ENCODE data around the gene PUM1.

PUM1 gene

GRCh38 chr1:30969903-30970302 lies 95.6 kb downstream of the PUM1 start:
- Histone ChIP-seq H3K4me3 (ENCODE audit: low read depth, low read length) (no peak overlapping the region), H3K27me3 (replicated peaks) (no peaks in the 10 kb centered on the region), H3K27ac (no peak overlapping the region), H3K36me3 (replicated peaks) (peaks cover 32% of the 10 kb centered on the region)
- TF ChIP-seq CTCF (IDR thresholded peaks at IDR 0.05; ENCODE audit: low read depth, low read length, missing control alignments) = no peak
- DNase-seq = no peak
- in situ Hi-C loops (cut with HindIII; ENCODE audit: low pct_ligation_motif_present, low sequenced_read_pairs) = no loop called here

DNA sequence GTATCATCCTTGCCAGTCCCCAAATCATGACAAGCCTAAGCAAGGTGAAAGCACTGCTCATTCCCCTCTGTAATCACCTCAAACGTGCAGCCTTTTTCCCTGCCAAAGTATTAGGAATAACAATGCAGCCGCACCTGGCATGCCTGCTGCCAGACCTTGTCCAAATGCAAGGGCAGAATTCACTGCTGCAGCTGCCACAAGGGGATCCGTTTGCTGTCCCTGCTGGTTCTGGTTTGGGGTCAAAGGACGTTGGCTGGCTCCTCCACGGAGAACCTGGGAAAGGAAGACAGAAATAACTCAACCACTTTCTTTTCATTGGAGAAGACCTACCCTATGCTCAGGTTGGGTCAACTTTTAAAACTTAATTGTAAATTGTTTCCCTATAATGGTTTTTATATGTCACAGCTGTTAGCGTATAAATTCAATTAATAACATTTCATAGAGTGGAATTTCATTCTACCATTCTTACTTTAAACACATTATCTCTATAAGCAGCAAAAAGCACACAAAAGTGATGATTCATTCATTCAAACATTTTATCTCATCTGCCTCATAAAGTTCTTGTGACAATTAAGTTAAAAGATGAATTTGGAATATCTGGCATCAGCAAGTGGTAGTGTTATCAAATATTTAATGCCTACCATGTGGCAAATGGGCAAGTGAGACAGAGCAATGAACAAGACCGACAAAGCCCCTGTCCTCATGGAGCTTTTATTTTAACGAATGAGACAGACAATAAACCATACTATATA lies 97.1 kb downstream of the PUM1 start:
- Histone ChIP-seq H3K4me3 (ENCODE audit: low read depth, low read length) (no peak overlapping the region), H3K27ac (no peak overlapping the region), H3K36me3 (replicated peaks) (peaks cover 34% of the 10 kb centered on the region), H3K27me3 (replicated peaks) (no peaks in the 10 kb centered on the region)
- in situ Hi-C loops (cut with HindIII; ENCODE audit: low pct_ligation_motif_present, low sequenced_read_pairs) = no loop called here
- no peak for DNase-seq
- no peak for TF ChIP-seq CTCF (IDR thresholded peaks at IDR 0.05; ENCODE audit: low read depth, low read length, missing control alignments)

- DNase-seq = peak; percentile 65
- Histone ChIP-seq H3K4me3 (ENCODE audit: low read depth, low read length) (no peak overlapping the region), H3K27ac (no peak overlapping the region), H3K27me3 (replicated peaks) (no peaks in the 10 kb centered on the region), H3K36me3 (replicated peaks) (peaks cover 45% of the 10 kb centered on the region)
- no peak for TF ChIP-seq CTCF (IDR thresholded peaks at IDR 0.05; ENCODE audit: low read depth, low read length, missing control alignments)
- in situ Hi-C loops (cut with HindIII; ENCODE audit: low pct_ligation_motif_present, low sequenced_read_pairs) = no loop called here
These were observed 98.7 kb downstream of the PUM1 start for GRCh38 chr1:30966690-30967369.

- Histone ChIP-seq H3K27me3 (replicated peaks) (no peaks in the 10 kb centered on the region), H3K36me3 (replicated peaks) (peaks cover 45% of the 10 kb centered on the region), H3K27ac (no peak overlapping the region), H3K4me3 (ENCODE audit: low read depth, low read length) (no peak overlapping the region)
- in situ Hi-C loops (cut with HindIII; ENCODE audit: low pct_ligation_motif_present, low sequenced_read_pairs) = no loop called here
- TF ChIP-seq CTCF (IDR thresholded peaks at IDR 0.05; ENCODE audit: low read depth, low read length, missing control alignments) = no peak
- no peak for DNase-seq
These were observed 99.5 kb downstream of the PUM1 start for GRCh38 chr1:30965924-30966599.

DNA sequence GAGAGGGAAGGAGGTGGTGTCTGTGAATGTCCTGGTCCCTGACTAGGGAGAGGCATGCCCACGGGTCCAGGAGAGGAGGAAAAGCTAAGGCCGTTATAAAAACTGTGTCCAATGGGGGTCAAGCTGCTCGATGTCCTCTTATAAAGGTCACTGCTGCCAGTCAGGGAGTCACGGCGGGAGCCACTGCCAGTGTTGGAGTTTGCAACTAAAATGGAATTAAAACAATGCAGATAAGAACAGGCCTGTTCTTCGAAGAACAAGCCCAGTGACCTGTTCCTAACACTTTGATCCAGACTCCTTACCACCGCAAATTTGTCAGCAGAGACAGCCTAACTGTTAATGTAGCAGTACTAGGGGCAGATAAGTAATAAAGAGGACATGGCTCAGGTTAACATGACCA lies 100.8 kb downstream of the PUM1 start:
- in situ Hi-C loops (cut with HindIII; ENCODE audit: low pct_ligation_motif_present, low sequenced_read_pairs) = no loop called here
- Histone ChIP-seq H3K36me3 (replicated peaks) (peaks cover 45% of the 10 kb centered on the region), H3K4me3 (ENCODE audit: low read depth, low read length) (no peak overlapping the region), H3K27ac (no peak overlapping the region), H3K27me3 (replicated peaks) (no peaks in the 10 kb centered on the region)
- TF ChIP-seq CTCF (IDR thresholded peaks at IDR 0.05; ENCODE audit: low read depth, low read length, missing control alignments) = no peak
- no peak for DNase-seq

Data from brain microvascular endothelial cell (primary cell).